Neural progenitor cell (in vitro differentiated cells): ENCODE results near the gene HOXA10. TPM values are rescaled to one million over a fixed set of nuclear protein-coding genes. Genes with fewer than 3 reads are reported as not detected.
A peak's percentile ranks its signal among the peaks of the same experiment; 100 is the strongest.

ENCODE experiments used
- DNase-seq: peaks from one replicate; pipeline ENCODE4 v3.0.0-alpha.2; 2016; ENCODE audit warnings: low spot score
- H2AFZ ChIP-seq: fragments of 200-600 bp; sonication (generic); replicated peaks from 2 replicates; pipeline ENCODE4 v1.6.1; 2016; ENCODE audit warnings: antibody characterized with exemption
- H3F3A ChIP-seq: fragments of 200-600 bp; sonication (generic); 2 replicates; pipeline ENCODE4 v1.6.1; 2016; ENCODE audit warnings: antibody characterized with exemption, low read depth
- H3K27ac ChIP-seq: fragments of 200-600 bp; sonication (generic); 2 replicates; pipeline ENCODE4 v1.5.1; 2016; ENCODE audit warnings: mild to moderate bottlenecking
- H3K27me3 ChIP-seq: fragments of 200-600 bp; sonication (generic); 2 replicates; pipeline ENCODE4 v1.6.1; 2016; ENCODE audit warnings: mild to moderate bottlenecking, moderate library complexity
- H3K36me3 ChIP-seq: fragments of 200-600 bp; sonication (generic); 2 replicates; pipeline ENCODE4 v1.5.1; 2016
- H3K4me1 ChIP-seq: fragments of 200-600 bp; sonication (generic); 2 replicates; pipeline ENCODE4 v1.6.1; 2016; ENCODE audit warnings: mixed run types
- H3K4me2 ChIP-seq: fragments of 200-600 bp; sonication (generic); 2 replicates; pipeline ENCODE4 v1.6.1; 2016
- H3K4me3 ChIP-seq: fragments of 200-600 bp; sonication (generic); 2 replicates; pipeline ENCODE4 v1.5.1; 2016
- H3K79me2 ChIP-seq: fragments of 200-600 bp; sonication (generic); 2 replicates; pipeline ENCODE4 v1.6.1; 2016; ENCODE audit warnings: low read depth
- H3K9ac ChIP-seq: fragments of 200-600 bp; sonication (generic); 2 replicates; pipeline ENCODE4 v1.6.1; 2016
- H3K9me3 ChIP-seq: fragments of 200-600 bp; sonication (generic); 2 replicates; pipeline ENCODE4 v1.5.1; 2016; ENCODE audit warnings: low read depth
- H4K20me1 ChIP-seq: fragments of 200-600 bp; sonication (generic); 2 replicates; pipeline ENCODE4 v1.6.1; 2016; ENCODE audit warnings: low read depth
- H3K27ac Mint-ChIP-seq: 3 replicates; pipeline ENCODE4 v1.8.0; 2021; ENCODE audit warnings: mixed read lengths
- H3K27me3 Mint-ChIP-seq: 2 replicates; pipeline ENCODE4 v1.8.0; 2022; ENCODE audit warnings: low read depth, mild to moderate bottlenecking, inconsistent platforms, moderate library complexity, mixed read lengths; ENCODE audit not compliant: insufficient read depth
- H3K36me3 Mint-ChIP-seq: 3 replicates; pipeline ENCODE4 v1.8.0; 2021; ENCODE audit warnings: mixed read lengths
- H3K4me1 Mint-ChIP-seq: 3 replicates; pipeline ENCODE4 v1.8.0; 2021; ENCODE audit warnings: mixed read lengths
- H3K4me3 Mint-ChIP-seq: 3 replicates; pipeline ENCODE4 v1.8.0; 2021; ENCODE audit warnings: mild to moderate bottlenecking, moderate library complexity, mixed read lengths
- H3K9me3 Mint-ChIP-seq: 3 replicates; pipeline ENCODE4 v1.8.0; 2020; ENCODE audit warnings: mixed read lengths
- CTCF ChIP-seq: fragments of 200-600 bp; sonication (generic); IDR thresholded peaks from 2 replicates; pipeline ENCODE4 v1.5.1; 2017; ENCODE audit warnings: antibody characterized with exemption, mild to moderate bottlenecking
- EZH2 ChIP-seq: fragments of 200-600 bp; sonication (generic); IDR thresholded peaks from 2 replicates; pipeline ENCODE4 v1.6.1; 2017; ENCODE audit warnings: antibody characterized with exemption, mild to moderate bottlenecking, moderate library complexity
- EZH2phosphoT487 ChIP-seq: fragments of 200-600 bp; sonication (generic); IDR thresholded peaks from 2 replicates; pipeline ENCODE4 v1.6.1; 2017; ENCODE audit warnings: antibody characterized with exemption
- total RNA-seq: library from RNA; depleted of rRNA; stranded (reverse); fragments of >200 nt; gene quantifications from 2 replicates; pipeline ENCODE4 v1.2.3, GENCODE V29; 2015; ENCODE audit warnings: low replicate concordance

HOXA10 gene
- total RNA-seq, 1 donor from 2014 or later, result not detected

- H3K27me3 ChIP-seq, result peaks cover 100% of the 10 kb centered on the region
- H3K36me3 ChIP-seq, result no peaks in the 10 kb centered on the region
- H3K4me1 Mint-ChIP-seq, result peaks cover 10% of the 10 kb centered on the region
- peaks cover 15% of the 10 kb centered on the region for H3F3A ChIP-seq
- H3K27me3 Mint-ChIP-seq, result peaks cover 92% of the 10 kb centered on the region
- peaks cover 13% of the 10 kb centered on the region for H3K4me1 ChIP-seq
- TF ChIP-seq EZH2 (peak; percentile 88), EZH2phosphoT487 (peak; percentile 96), CTCF (no peak)
- no peak overlapping the region for H3K27ac ChIP-seq
- DNase-seq, result no peak
- no peaks in the 10 kb centered on the region for H3K36me3 Mint-ChIP-seq
- no peak overlapping the region for H3K27ac Mint-ChIP-seq
- no peak overlapping the region for H2AFZ ChIP-seq
- no peak overlapping the region for H3K9ac ChIP-seq
- peaks cover 21% of the 10 kb centered on the region for H3K9me3 Mint-ChIP-seq
- H3K4me2 ChIP-seq, result no peak overlapping the region
- no peak overlapping the region for H3K4me3 ChIP-seq
- H4K20me1 ChIP-seq, result peaks cover 98% of the 10 kb centered on the region
- no peaks in the 10 kb centered on the region for H3K9me3 ChIP-seq
- H3K79me2 ChIP-seq, result no peaks in the 10 kb centered on the region
- H3K4me3 Mint-ChIP-seq, result no peak overlapping the region
Observed at GRCh38 chr7:27187475-27188385, 13.6 kb upstream of the HOXA10 start.

- no peaks in the 10 kb centered on the region for H3K36me3 Mint-ChIP-seq
- Histone ChIP-seq H3K9ac (no peak overlapping the region), H3K4me1 (peaks cover 14% of the 10 kb centered on the region), H3K27me3 (peaks cover 100% of the 10 kb centered on the region), H3F3A (peaks cover 17% of the 10 kb centered on the region), H3K4me3 (no peak overlapping the region), H2AFZ (no peak overlapping the region), H4K20me1 (peaks cover 100% of the 10 kb centered on the region), H3K27ac (no peak overlapping the region), H3K4me2 (no peak overlapping the region), H3K9me3 (no peaks in the 10 kb centered on the region), H3K79me2 (no peaks in the 10 kb centered on the region), H3K36me3 (no peaks in the 10 kb centered on the region)
- TF ChIP-seq CTCF (no peak), EZH2 (peak; percentile 1)
- peaks cover 10% of the 10 kb centered on the region for H3K4me1 Mint-ChIP-seq
- H3K27me3 Mint-ChIP-seq, result peaks cover 94% of the 10 kb centered on the region
- no peak for DNase-seq
- H3K4me3 Mint-ChIP-seq, result no peak overlapping the region
- H3K27ac Mint-ChIP-seq, result no peak overlapping the region
- peaks cover 22% of the 10 kb centered on the region for H3K9me3 Mint-ChIP-seq
Observed at GRCh38 chr7:27186668-27187474, 12.8 kb upstream of the HOXA10 start.

GRCh38 chr7:27185854-27186667 lies 11.9 kb upstream of the HOXA10 start:
- Mint-ChIP-seq H3K27ac (no peak overlapping the region), H3K4me3 (no peak overlapping the region), H3K36me3 (no peaks in the 10 kb centered on the region), H3K9me3 (peaks cover 17% of the 10 kb centered on the region), H3K4me1 (peaks cover 10% of the 10 kb centered on the region), H3K27me3 (peaks cover 94% of the 10 kb centered on the region)
- no peak overlapping the region for H3K4me3 ChIP-seq
- H3K36me3 ChIP-seq, result no peaks in the 10 kb centered on the region
- no peak overlapping the region for H3K9ac ChIP-seq
- H3K79me2 ChIP-seq, result no peaks in the 10 kb centered on the region
- DNase-seq, result no peak
- peak; percentile 63 for TF ChIP-seq EZH2phosphoT487
- TF ChIP-seq CTCF, result no peak
- TF ChIP-seq EZH2, result peak; percentile 54
- peaks cover 100% of the 10 kb centered on the region for H3K27me3 ChIP-seq
- no peak overlapping the region for H3K27ac ChIP-seq
- no peak overlapping the region for H2AFZ ChIP-seq
- no peaks in the 10 kb centered on the region for H3K9me3 ChIP-seq
- H4K20me1 ChIP-seq, result peaks cover 100% of the 10 kb centered on the region
- H3F3A ChIP-seq, result peaks cover 17% of the 10 kb centered on the region
- H3K4me2 ChIP-seq, result no peak overlapping the region
- H3K4me1 ChIP-seq, result peaks cover 14% of the 10 kb centered on the region
